Measurements from ENCODE around the gene RILPL1. TPM values are rescaled to one million over a fixed set of nuclear protein-coding genes. Genes with fewer than 3 reads are reported as not detected.
"Not testable (repeated sequence)": the region's sequence is repeated elsewhere in the genome, so short reads cannot be mapped to it uniquely, and the experiment has no call there.

RILPL1 gene, protein sequence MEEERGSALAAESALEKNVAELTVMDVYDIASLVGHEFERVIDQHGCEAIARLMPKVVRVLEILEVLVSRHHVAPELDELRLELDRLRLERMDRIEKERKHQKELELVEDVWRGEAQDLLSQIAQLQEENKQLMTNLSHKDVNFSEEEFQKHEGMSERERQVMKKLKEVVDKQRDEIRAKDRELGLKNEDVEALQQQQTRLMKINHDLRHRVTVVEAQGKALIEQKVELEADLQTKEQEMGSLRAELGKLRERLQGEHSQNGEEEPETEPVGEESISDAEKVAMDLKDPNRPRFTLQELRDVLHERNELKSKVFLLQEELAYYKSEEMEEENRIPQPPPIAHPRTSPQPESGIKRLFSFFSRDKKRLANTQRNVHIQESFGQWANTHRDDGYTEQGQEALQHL
- total RNA-seq (1 to 10 TPM; 2.7 to 4.6 TPM), polyA plus RNA-seq (0.55 TPM)

DNA sequence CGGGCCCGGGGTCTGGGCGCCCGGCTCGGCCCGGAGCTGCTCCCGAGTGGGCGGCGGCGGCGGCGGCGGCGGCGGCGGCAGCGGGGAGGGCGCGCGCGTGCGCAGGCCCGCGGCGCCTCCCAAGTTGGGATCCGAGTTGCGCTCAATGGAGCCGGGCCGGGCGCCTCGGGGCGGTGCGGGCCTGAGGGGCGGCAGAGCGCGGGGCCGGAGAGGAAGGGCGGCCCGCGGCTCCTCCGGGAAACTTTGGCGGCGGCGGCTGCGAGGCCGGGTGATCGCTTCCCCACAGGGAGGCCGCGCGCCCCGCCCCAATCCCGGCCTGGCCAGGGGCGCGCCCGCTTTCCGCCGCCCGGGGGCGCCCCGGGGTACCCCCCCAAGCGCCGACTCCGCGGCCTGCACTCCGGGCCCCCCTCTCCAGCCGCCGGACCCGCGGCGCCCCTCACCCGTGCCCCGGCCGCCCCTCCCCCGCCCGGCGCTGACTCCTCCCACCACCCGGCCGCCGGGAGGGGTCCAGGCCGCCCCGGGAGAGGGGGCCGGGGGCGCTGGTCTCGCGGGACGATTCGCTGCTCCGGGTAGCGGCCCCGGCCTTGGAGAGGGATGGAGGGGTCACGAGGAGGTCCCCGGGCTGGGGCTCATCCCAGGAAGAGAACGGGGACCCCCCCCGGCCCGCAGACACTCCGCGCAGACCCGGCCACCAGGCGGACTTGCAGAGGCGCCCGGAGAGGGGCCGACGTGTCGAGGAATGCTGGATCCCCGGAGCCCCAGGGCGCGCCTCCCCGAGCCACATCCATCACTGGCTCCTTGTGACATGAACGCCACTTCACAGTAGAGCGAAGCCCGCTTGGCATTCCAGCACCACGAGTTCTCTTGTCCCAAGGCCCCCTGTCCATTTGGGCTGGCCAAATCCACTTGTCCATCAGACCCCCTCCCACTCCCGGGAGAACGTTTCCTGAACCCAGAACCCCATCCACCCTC lies at the start of gene RILPL1:
Gene RILPL1, minus strand, starts transcription at position 48 of the 972 bp plus-strand sequence. CDS start 237 bp downstream, outside the sequence.
- H3K36me3 Mint-ChIP-seq: peaks cover 0 to 4% (median 0%) of the 10 kb centered on the region in 3 donors
- H3K27ac Mint-ChIP-seq: peak within 1 kb of the TSS in 7 of 8 donors; percentile 47 to 87 (median 71)
- ChIA-PET CTCF (no interaction called here), POLR2A (no interaction called here)
- H3K27me3 Mint-ChIP-seq: peaks cover 0 to 1% of the 10 kb centered on the region in 2 donors
- peak; percentile 20 to 59 (median 53) for DNase-seq
- Histone ChIP-seq H3K27me3 (ENCODE audit: insufficient read depth, low read length, poor library complexity, severe bottlenecking) (no peaks in the 10 kb centered on the region), H3K9me3 (ENCODE audit: low read length) (no peaks in the 10 kb centered on the region), H3K4me1 (ENCODE audit: insufficient read depth, low read length) (peaks cover 18% of the 10 kb centered on the region), H3K4me3 (ENCODE audit: low read length) (peak within 1 kb of the TSS; percentile 64), H3K27ac (ENCODE audit: low read depth, low read length) (no peak within 1 kb of the TSS), H3K36me3 (ENCODE audit: insufficient read depth, low read length) (no peaks in the 10 kb centered on the region)
- H3K4me3 Mint-ChIP-seq: peak within 1 kb of the TSS; percentile 85 to 92 (median 88)
- no peaks in the 10 kb centered on the region for H3K9me3 Mint-ChIP-seq
- H3K4me1 Mint-ChIP-seq: peaks cover 10 to 26% (median 16%) of the 10 kb centered on the region in 3 donors

DNA sequence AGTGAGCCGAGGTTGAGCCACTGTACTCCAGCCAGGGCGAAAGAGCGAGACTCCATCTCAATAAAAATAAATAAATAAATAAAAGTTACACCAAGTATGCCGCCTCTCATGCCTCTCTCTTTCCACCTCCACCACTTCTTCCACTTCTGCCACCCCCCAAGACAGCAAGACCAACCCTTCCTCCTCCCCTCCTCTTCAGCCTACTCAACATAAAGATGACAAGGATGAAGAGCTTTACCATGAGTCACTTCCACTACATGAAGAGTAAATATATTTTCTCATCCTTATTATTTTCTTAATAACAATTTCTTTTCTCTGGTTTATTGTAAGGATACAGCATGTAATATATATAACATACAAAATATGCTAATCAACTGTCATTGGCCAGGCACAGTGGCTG lies 47.3 kb upstream of the RILPL1 start:
- POLR2A ChIA-PET: interaction anchor here (0.6 kb wide), 1 partner anchor 1083 kb away, joined by 8 read pairs; no protein-coding TSS in a partner anchor
- no peak overlapping the region for H3K27ac ChIP-seq (ENCODE audit: low read depth, low read length)
- CTCF ChIA-PET: interaction anchor here (1.7 kb wide), 1 partner anchor 311 kb away, joined by 6 read pairs; no protein-coding TSS in a partner anchor
- Mint-ChIP-seq H3K4me1 (peaks cover 20 to 23% (median 21%) of the 10 kb centered on the region in 3 donors), H3K9me3 (no peaks in the 10 kb centered on the region), H3K27me3 (no peaks in the 10 kb centered on the region), H3K36me3 (peaks cover 0 to 17% (median 2%) of the 10 kb centered on the region in 3 donors), H3K4me3 (peak overlapping the region in 2 of 7 donors; percentile 63 to 99), H3K27ac (peak overlapping the region in 1 of 8 donors; percentile 69)
- H3K9me3 ChIP-seq (ENCODE audit: low read length): no peaks in the 10 kb centered on the region
- no peaks in the 10 kb centered on the region for H3K27me3 ChIP-seq (ENCODE audit: insufficient read depth, low read length, poor library complexity, severe bottlenecking)
- no peak overlapping the region for H3K4me3 ChIP-seq (ENCODE audit: low read length)
- no peak for DNase-seq
- peaks cover 24% of the 10 kb centered on the region for H3K4me1 ChIP-seq (ENCODE audit: insufficient read depth, low read length)
- H3K36me3 ChIP-seq (ENCODE audit: insufficient read depth, low read length): no peaks in the 10 kb centered on the region

DNA sequence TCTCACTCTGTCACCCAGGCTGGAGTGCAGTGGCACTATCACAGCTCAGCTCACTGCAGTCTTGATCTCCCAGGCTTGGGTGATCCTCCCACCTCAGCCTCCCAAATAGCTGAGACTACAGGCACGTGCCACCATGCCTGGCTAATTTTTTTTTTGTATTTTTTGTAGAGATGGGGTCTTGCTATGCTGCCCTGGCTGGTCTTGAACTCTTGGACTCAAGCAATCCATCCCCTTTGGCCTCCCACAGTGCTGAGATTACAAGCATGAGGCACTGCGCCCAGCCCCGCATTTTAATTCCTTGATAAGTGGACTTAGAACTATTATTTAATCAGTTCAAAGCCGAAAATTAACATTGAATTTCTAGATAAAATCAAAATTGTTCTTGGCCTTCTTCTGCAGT lies 45.3 kb upstream of the RILPL1 start:
- H3K9me3 Mint-ChIP-seq; CTCF ChIA-PET; H3K27ac ChIP-seq (ENCODE audit: low read depth, low read length); DNase-seq; H3K4me3 ChIP-seq (ENCODE audit: low read length); H3K36me3 Mint-ChIP-seq; H3K4me3 Mint-ChIP-seq; H3K27me3 Mint-ChIP-seq; POLR2A ChIA-PET; H3K36me3 ChIP-seq (ENCODE audit: insufficient read depth, low read length); H3K27me3 ChIP-seq (ENCODE audit: insufficient read depth, low read length, poor library complexity, severe bottlenecking); H3K9me3 ChIP-seq (ENCODE audit: low read length): not testable (repeated sequence)
- Mint-ChIP-seq H3K4me1 (peaks cover 9 to 14% (median 10%) of the 10 kb centered on the region in 3 donors), H3K27ac (peak overlapping the region in 1 of 8 donors; percentile 14)
- peaks cover 15% of the 10 kb centered on the region for H3K4me1 ChIP-seq (ENCODE audit: insufficient read depth, low read length)

DNA sequence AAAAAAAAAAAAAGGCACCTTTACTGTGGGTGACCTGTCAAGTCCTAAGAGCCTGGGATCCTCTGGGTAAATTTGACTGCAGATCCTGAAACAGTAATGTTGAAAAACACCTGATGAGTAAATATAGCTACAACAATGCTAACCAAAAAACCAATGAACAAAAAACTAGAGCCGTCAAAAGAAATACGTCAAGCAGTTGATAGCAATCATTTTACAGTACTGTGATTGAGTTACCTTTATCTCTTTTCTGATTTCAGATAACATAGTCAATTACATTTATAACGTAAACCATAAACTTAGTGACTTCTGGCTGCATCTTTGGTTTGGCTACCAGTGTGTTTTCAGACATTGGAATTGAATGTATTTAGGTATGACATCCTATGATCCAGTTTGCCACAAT lies 44.7 kb upstream of the RILPL1 start:
- no peaks in the 10 kb centered on the region for H3K9me3 Mint-ChIP-seq
- no peaks in the 10 kb centered on the region for H3K27me3 Mint-ChIP-seq
- Histone ChIP-seq H3K27ac (ENCODE audit: low read depth, low read length) (no peak overlapping the region), H3K36me3 (ENCODE audit: insufficient read depth, low read length) (no peaks in the 10 kb centered on the region), H3K27me3 (ENCODE audit: insufficient read depth, low read length, poor library complexity, severe bottlenecking) (no peaks in the 10 kb centered on the region), H3K4me1 (ENCODE audit: insufficient read depth, low read length) (peaks cover 13% of the 10 kb centered on the region), H3K9me3 (ENCODE audit: low read length) (no peaks in the 10 kb centered on the region), H3K4me3 (ENCODE audit: low read length) (no peak overlapping the region)
- peaks cover 9 to 11% (median 10%) of the 10 kb centered on the region in 3 donors for H3K4me1 Mint-ChIP-seq
- peak overlapping the region in 2 of 8 donors; percentile 14 to 68 for H3K27ac Mint-ChIP-seq
- POLR2A ChIA-PET: no interaction called here
- peak overlapping the region in 1 of 7 donors; percentile 50 for H3K4me3 Mint-ChIP-seq
- DNase-seq: no peak
- CTCF ChIA-PET: no interaction called here
- H3K36me3 Mint-ChIP-seq: peaks cover 0 to 5% (median 2%) of the 10 kb centered on the region in 3 donors

DNA sequence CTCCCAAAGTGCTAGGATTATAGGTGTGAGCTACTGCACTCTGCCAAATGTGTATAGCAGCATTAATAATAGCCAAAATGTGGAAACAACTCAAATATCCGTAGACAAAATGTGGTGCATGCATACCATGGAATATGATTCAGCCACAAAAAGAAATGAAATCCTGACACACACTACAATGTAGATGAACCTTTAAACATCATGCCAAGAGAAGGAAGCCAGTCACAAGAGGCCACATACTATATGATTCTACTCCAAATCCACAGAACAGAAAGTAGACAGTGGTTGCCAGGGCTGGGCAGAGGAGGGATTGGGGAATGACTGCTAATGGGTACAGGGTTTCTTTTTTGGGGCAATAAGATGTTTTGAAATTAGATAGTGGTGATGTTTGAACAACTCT lies 43.1 kb upstream of the RILPL1 start:
- Mint-ChIP-seq H3K4me1 (no peaks in the 10 kb centered on the region), H3K36me3 (peaks cover 0 to 3% (median 2%) of the 10 kb centered on the region in 3 donors), H3K9me3 (no peaks in the 10 kb centered on the region), H3K4me3 (peak overlapping the region in 1 of 7 donors; percentile 50), H3K27ac (peak overlapping the region in 2 of 8 donors; percentile 5 to 40), H3K27me3 (no peaks in the 10 kb centered on the region)
- ChIA-PET CTCF (no interaction called here), POLR2A (no interaction called here)
- no peaks in the 10 kb centered on the region for H3K9me3 ChIP-seq (ENCODE audit: low read length)
- H3K27me3 ChIP-seq (ENCODE audit: insufficient read depth, low read length, poor library complexity, severe bottlenecking): no peaks in the 10 kb centered on the region
- H3K27ac ChIP-seq (ENCODE audit: low read depth, low read length): no peak overlapping the region
- H3K36me3 ChIP-seq (ENCODE audit: insufficient read depth, low read length): no peaks in the 10 kb centered on the region
- no peak overlapping the region for H3K4me3 ChIP-seq (ENCODE audit: low read length)
- no peaks in the 10 kb centered on the region for H3K4me1 ChIP-seq (ENCODE audit: insufficient read depth, low read length)
- no peak for DNase-seq

DNA sequence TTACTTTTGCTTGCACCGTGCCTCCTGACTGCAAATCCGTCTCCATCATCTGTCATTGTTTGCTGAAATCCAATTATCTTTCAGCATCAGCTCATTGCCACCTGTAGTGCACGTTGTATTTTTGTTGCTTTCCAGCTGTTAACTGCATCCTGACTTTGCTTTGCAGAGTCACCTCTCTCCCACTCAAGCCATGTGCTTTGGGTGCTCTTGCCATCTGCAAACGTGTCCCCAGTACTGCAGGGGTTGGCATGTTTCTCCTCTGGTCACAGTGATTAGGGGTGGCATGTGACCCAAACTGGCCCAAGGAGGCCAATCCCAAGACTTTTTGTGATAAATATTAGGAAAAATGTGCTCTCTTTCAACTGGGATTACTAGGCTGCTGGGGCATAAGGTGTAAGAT lies 40.4 kb upstream of the RILPL1 start:
- ChIA-PET POLR2A (no interaction called here), CTCF (no interaction called here)
- DNase-seq: no peak
- Histone ChIP-seq H3K4me1 (ENCODE audit: insufficient read depth, low read length) (no peaks in the 10 kb centered on the region), H3K36me3 (ENCODE audit: insufficient read depth, low read length) (no peaks in the 10 kb centered on the region), H3K27ac (ENCODE audit: low read depth, low read length) (no peak overlapping the region), H3K27me3 (ENCODE audit: insufficient read depth, low read length, poor library complexity, severe bottlenecking) (no peaks in the 10 kb centered on the region), H3K4me3 (ENCODE audit: low read length) (no peak overlapping the region), H3K9me3 (ENCODE audit: low read length) (no peaks in the 10 kb centered on the region)
- Mint-ChIP-seq H3K9me3 (no peaks in the 10 kb centered on the region), H3K36me3 (peaks cover 0 to 3% (median 2%) of the 10 kb centered on the region in 3 donors), H3K4me3 (no peak overlapping the region), H3K27ac (peak overlapping the region in 2 of 8 donors; percentile 4 to 20), H3K4me1 (peaks cover 0 to 3% (median 0%) of the 10 kb centered on the region in 3 donors), H3K27me3 (peaks cover 10 to 12% of the 10 kb centered on the region in 2 donors)

DNA sequence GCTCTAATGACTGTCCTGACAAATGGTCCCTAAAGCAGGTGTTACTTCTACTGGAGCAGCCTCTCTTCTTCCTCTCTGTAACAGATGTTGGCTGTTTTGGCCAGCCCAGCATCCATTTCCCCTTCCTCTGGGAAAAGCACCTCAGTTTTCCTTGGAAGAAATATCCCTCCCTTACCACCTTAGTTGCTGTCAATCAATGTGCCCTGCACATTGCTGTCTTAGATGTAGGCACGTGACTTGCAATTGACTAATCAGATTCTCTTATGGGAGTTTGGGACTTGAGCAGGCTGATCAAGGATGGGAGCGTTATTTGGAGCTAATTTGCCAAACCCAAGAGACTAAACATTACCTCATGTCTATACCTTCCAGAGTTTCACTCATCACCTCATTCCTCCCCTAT lies 38.9 kb upstream of the RILPL1 start:
- no peak for DNase-seq
- Mint-ChIP-seq H3K9me3 (no peaks in the 10 kb centered on the region), H3K27ac (no peak overlapping the region), H3K4me1 (peaks cover 0 to 3% (median 0%) of the 10 kb centered on the region in 3 donors), H3K27me3 (peaks cover 11 to 13% of the 10 kb centered on the region in 2 donors), H3K4me3 (no peak overlapping the region), H3K36me3 (peaks cover 0 to 2% (median 0%) of the 10 kb centered on the region in 3 donors)
- H3K4me3 ChIP-seq (ENCODE audit: low read length): no peak overlapping the region
- ChIA-PET CTCF (no interaction called here), POLR2A (no interaction called here)
- H3K4me1 ChIP-seq (ENCODE audit: insufficient read depth, low read length): no peaks in the 10 kb centered on the region
- no peak overlapping the region for H3K27ac ChIP-seq (ENCODE audit: low read depth, low read length)
- no peaks in the 10 kb centered on the region for H3K9me3 ChIP-seq (ENCODE audit: low read length)
- no peaks in the 10 kb centered on the region for H3K27me3 ChIP-seq (ENCODE audit: insufficient read depth, low read length, poor library complexity, severe bottlenecking)
- no peaks in the 10 kb centered on the region for H3K36me3 ChIP-seq (ENCODE audit: insufficient read depth, low read length)

All from CD8-positive, alpha-beta memory T cell (primary cell).